PC-9 (cell line): ENCODE results near the gene DIP2C. TPM values are rescaled to one million over a fixed set of nuclear protein-coding genes. Genes with fewer than 3 reads are reported as not detected.

Source experiments
- BruUV-seq: library from RNA; stranded (reverse); fragments of 400-500 nt; replicated peaks from 2 replicates; lab custom pipeline; 2021; lab: Mats Ljungman, UMichigan
- CTCF ChIA-PET: fragments of 300-600 bp; sonication (Branson Sonifier 250); formaldehyde crosslinking; loops from one replicate; lab custom pipeline; 2022; ENCODE audit warnings: antibody characterized with exemption; lab: Charles Lee
- POLR2A ChIA-PET: fragments of 300-600 bp; sonication (Branson Sonifier 250); formaldehyde crosslinking; loops from one replicate; lab custom pipeline; 2022; ENCODE audit warnings: antibody characterized with exemption; ENCODE audit not compliant: unreplicated experiment; lab: Charles Lee
- DNase-seq, 2 experiments: peaks; one replicate each; pipeline versions ENCODE4 v3.0.0 to v3.0.0-alpha.2; 2015 to 2022; ENCODE audit warnings: mixed read lengths in 1 of 2
- H2AFZ ChIP-seq: fragments of 200-600 bp; sonication (generic); 2 replicates; pipeline ENCODE4 v1.8.1; 2017; ENCODE audit warnings: antibody characterized with exemption
- H3F3A ChIP-seq: fragments of 200-600 bp; sonication (generic); 2 replicates; pipeline ENCODE4 v1.8.1; 2017; ENCODE audit warnings: antibody characterized with exemption, mild to moderate bottlenecking, low read depth; ENCODE audit not compliant: insufficient read depth
- H3K27ac ChIP-seq: fragments of 200-600 bp; sonication (generic); 2 replicates; pipeline ENCODE4 v1.6.1; 2016; ENCODE audit warnings: mixed run types
- H3K27me3 ChIP-seq: fragments of 200-600 bp; sonication (generic); 2 replicates; pipeline ENCODE4 v1.6.1; 2016; ENCODE audit warnings: low read depth, mixed run types; ENCODE audit not compliant: insufficient read depth
- H3K36me3 ChIP-seq: fragments of 200-600 bp; sonication (generic); 2 replicates; pipeline ENCODE4 v1.6.1; 2016; ENCODE audit warnings: low read depth, mixed run types
- H3K4me1 ChIP-seq: fragments of 200-600 bp; sonication (generic); replicated peaks from 2 replicates; pipeline ENCODE4 v1.6.1; 2016; ENCODE audit warnings: mixed run types; ENCODE audit not compliant: insufficient read depth
- H3K4me2 ChIP-seq: fragments of 200-600 bp; sonication (generic); 2 replicates; pipeline ENCODE4 v1.6.1; 2017; ENCODE audit warnings: mixed run types
- H3K4me3 ChIP-seq: fragments of 200-600 bp; sonication (generic); 2 replicates; pipeline ENCODE4 v1.6.1; 2016; ENCODE audit warnings: mixed run types
- H3K79me2 ChIP-seq: fragments of 200-600 bp; sonication (generic); 2 replicates; pipeline ENCODE4 v1.6.1; 2017; ENCODE audit warnings: low read depth, mixed run types
- H3K9me2 ChIP-seq: fragments of 200-600 bp; sonication (generic); 2 replicates; pipeline ENCODE4 v1.8.1; 2017; ENCODE audit warnings: mild to moderate bottlenecking; ENCODE audit not compliant: insufficient read depth
- H3K9me3 ChIP-seq: fragments of 200-600 bp; sonication (generic); 2 replicates; pipeline ENCODE4 v1.8.1; 2016; ENCODE audit warnings: low read depth; ENCODE audit not compliant: insufficient read depth
- H4K20me1 ChIP-seq: fragments of 200-600 bp; sonication (generic); 2 replicates; pipeline ENCODE4 v1.8.1; 2017; ENCODE audit not compliant: insufficient read depth
- CTCF ChIP-seq: fragments of 200-600 bp; sonication (generic); conservative IDR thresholded peaks from 2 replicates; pipeline ENCODE4 v1.6.1; 2017; ENCODE audit warnings: mixed run types, antibody characterized with exemption, mild to moderate bottlenecking, moderate library complexity
- EZH2 ChIP-seq: fragments of 200-600 bp; sonication (generic); IDR thresholded peaks from 2 replicates; pipeline ENCODE4 v1.8.0; 2017; ENCODE audit warnings: antibody characterized with exemption, low read depth
- intact Hi-C: fragments of 100-400 bp; cut with micrococcal nuclease; formaldehyde crosslinking; loops from one replicate; pipeline ENCODE4 v1.10.0; 2022; ENCODE audit not compliant: unreplicated experiment
- total RNA-seq: library from RNA; stranded (reverse); gene quantifications from 2 replicates; pipeline ENCODE4 v1.2.3, GENCODE V29; 2021

The DIP2C gene
- total RNA-seq, 1 experiment from 2014 or later, result 0.83 TPM

GRCh38 chr10:374354-374753 is 315.1 kb downstream of the DIP2C start:
- H3K4me1 ChIP-seq, result no peaks in the 10 kb centered on the region
- no peak overlapping the region for H3K4me3 ChIP-seq
- H3K9me3 ChIP-seq, result no peaks in the 10 kb centered on the region
- intact Hi-C loops, result no loop called here
- no peaks in the 10 kb centered on the region for H3K36me3 ChIP-seq
- TF ChIP-seq EZH2, result no peak
- TF ChIP-seq CTCF, result no peak
- ChIA-PET POLR2A (no interaction called here), CTCF (no interaction called here)
- H3K79me2 ChIP-seq, result no peaks in the 10 kb centered on the region
- H3F3A ChIP-seq, result no peaks in the 10 kb centered on the region; the same call in 1 of the 2 replicates
- peaks cover 60% of the 10 kb centered on the region; the same call in 1 of the 2 replicates for H3K27me3 ChIP-seq
- BruUV-seq, result no TSS peak
- no peaks in the 10 kb centered on the region for H3K9me2 ChIP-seq
- H3K27ac ChIP-seq, result no peak overlapping the region
- DNase-seq, result no peak
- H2AFZ ChIP-seq, result no peak overlapping the region
- no peaks in the 10 kb centered on the region for H4K20me1 ChIP-seq
- H3K4me2 ChIP-seq, result no peak overlapping the region

DNA sequence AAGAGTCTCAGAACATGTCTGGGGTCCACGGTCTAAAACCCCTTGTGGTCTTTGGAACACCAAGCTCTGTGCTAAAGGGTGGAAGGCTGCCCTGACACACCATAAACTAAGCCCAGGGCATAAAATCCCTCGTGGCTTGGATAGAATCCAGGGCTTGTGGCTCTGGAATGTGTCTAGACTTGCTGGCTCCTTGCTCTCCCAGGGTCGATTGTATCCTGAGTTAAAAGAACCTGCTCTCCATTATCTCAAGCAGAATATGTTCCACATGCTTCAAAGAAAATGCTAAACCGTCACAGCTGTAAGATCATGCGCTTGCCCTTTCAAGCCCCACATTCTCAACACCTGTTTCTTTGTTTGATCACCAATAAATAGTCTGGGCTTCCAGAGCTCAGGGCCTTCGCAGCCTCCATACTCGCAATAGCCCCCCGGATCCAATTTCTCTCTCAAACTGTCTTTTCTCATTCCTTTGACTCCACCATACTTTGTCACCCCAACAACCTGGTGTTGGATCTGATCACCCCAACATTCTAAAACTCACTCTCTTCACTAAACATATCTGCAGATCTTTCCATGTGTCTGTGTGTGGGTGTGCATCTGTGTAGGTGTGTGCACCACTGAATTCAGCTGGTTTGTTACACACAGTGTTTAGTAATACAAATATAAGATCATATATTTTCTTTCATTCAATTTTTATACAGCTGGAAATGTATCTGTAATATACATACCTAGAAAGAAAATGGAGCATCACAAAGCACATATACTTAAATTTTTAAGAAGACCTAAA is 315.8 kb downstream of the DIP2C start:
- no peaks in the 10 kb centered on the region for H3K79me2 ChIP-seq
- no peaks in the 10 kb centered on the region for H3K9me2 ChIP-seq
- no peaks in the 10 kb centered on the region; the same call in 1 of the 2 replicates for H3F3A ChIP-seq
- peak in 1 of 2 experiments; percentile 18 for DNase-seq
- no peak overlapping the region for H2AFZ ChIP-seq
- H3K9me3 ChIP-seq, result no peaks in the 10 kb centered on the region
- H3K36me3 ChIP-seq, result no peaks in the 10 kb centered on the region
- H3K4me2 ChIP-seq, result no peak overlapping the region
- no peaks in the 10 kb centered on the region for H3K4me1 ChIP-seq
- intact Hi-C loops, result no loop called here
- peaks cover 66% of the 10 kb centered on the region; the same call in 1 of the 2 replicates for H3K27me3 ChIP-seq
- no peak overlapping the region for H3K4me3 ChIP-seq
- ChIA-PET POLR2A (no interaction called here), CTCF (no interaction called here)
- no peaks in the 10 kb centered on the region for H4K20me1 ChIP-seq
- BruUV-seq, result no TSS peak
- TF ChIP-seq EZH2 (no peak), CTCF (no peak)
- H3K27ac ChIP-seq, result no peak overlapping the region

DNA sequence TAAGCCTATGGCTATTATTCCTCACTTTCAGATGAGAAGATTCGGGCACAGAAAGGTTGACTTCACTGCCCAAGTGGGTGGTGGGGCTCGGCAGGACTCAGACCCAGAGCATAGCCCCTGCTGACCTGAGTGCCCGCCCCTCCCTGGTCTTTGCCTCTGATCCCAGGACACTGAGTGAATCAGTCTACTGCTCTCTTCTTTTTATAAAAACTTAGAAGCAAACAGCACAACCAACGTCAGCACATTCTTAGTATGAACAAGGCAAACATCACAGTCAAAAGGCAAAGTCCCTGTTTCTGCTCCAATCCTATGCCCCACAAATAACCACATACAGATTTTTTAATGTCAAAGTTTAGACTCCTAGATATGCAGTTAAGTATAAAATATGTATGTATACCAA is 316.5 kb downstream of the DIP2C start:
- DNase-seq, result no peak
- Histone ChIP-seq H3K27ac (no peak overlapping the region), H3K4me1 (no peaks in the 10 kb centered on the region), H3K79me2 (no peaks in the 10 kb centered on the region), H3F3A (no peaks in the 10 kb centered on the region), H3K4me2 (no peak overlapping the region), H4K20me1 (no peaks in the 10 kb centered on the region), H3K4me3 (no peak overlapping the region), H3K27me3 (peaks cover 65% of the 10 kb centered on the region; the same call in 1 of the 2 replicates), H2AFZ (no peak overlapping the region), H3K9me3 (no peaks in the 10 kb centered on the region), H3K9me2 (no peaks in the 10 kb centered on the region), H3K36me3 (no peaks in the 10 kb centered on the region)
- no TSS peak for BruUV-seq
- intact Hi-C loops, result no loop called here
- no peak for TF ChIP-seq EZH2
- TF ChIP-seq CTCF, result no peak
- ChIA-PET POLR2A (no interaction called here), CTCF (no interaction called here)
